Tibial nerve (tissue), 4 donors: ENCODE measurements around the gene ATP1A1. TPM values are rescaled to one million over a fixed set of nuclear protein-coding genes. Genes with fewer than 3 reads are reported as not detected.

Experiments
- DNase-seq, 2 donors: peaks; one replicate each; pipeline ENCODE4 v3.0.0-alpha.2; 2019; ENCODE audit warnings: low spot score in 2 of 2
- H3K27ac ChIP-seq, 4 donors: fragments of 200-600 bp; sonication (generic) in 3 of 4; one replicate each; pipeline ENCODE4 v1.5.1; 2017 to 2019; ENCODE audit warnings: mild to moderate bottlenecking in 1 of 4
- H3K27me3 ChIP-seq, 2 donors: fragments of 200-600 bp; sonication (generic) in 1 of 2; one replicate each; pipeline versions ENCODE4 v1.5.1 to v1.6.0; 2017 to 2019
- H3K36me3 ChIP-seq, 3 donors: fragments of 200-600 bp; sonication (generic); one replicate each; pipeline ENCODE4 v1.5.1; 2018 to 2019
- H3K4me1 ChIP-seq, 4 donors: fragments of 200-600 bp; sonication (generic) in 3 of 4; one replicate each; pipeline ENCODE4 v1.5.1; 2017 to 2019
- H3K4me3 ChIP-seq, 4 donors: fragments of 200-600 bp; sonication (generic) in 3 of 4; one replicate each; pipeline ENCODE4 v1.5.1; 2017 to 2019; ENCODE audit warnings: mild to moderate bottlenecking in 1 of 4, moderate library complexity in 1 of 4
- H3K9me3 ChIP-seq, 4 donors: fragments of 200-600 bp; sonication (generic) in 3 of 4; one replicate each; pipeline ENCODE4 v1.5.1; 2017 to 2019
- EP300 ChIP-seq, 2 donors: sonication (generic); formaldehyde crosslinking; IDR thresholded peaks; one replicate each; pipeline ENCODE4 v1.6.1; 2017; ENCODE audit warnings: antibody characterized with exemption in 2 of 2, mild to moderate bottlenecking in 1 of 2
- POLR2A ChIP-seq, 2 donors: fragments of 450-650 bp; IDR thresholded peaks; one replicate each; pipeline ENCODE4 v1.6.1; 2017; ENCODE audit warnings: antibody characterized with exemption in 2 of 2, mild to moderate bottlenecking in 2 of 2, moderate library complexity in 2 of 2
- WGBS, 2 donors: methylation state at CpG; one replicate each; pipeline ENCODE4 v1.1.5; 2018; 5-methylcytosine and 5-hydroxymethylcytosine counted together
- total RNA-seq, 4 donors: library from RNA; depleted of rRNA; stranded (reverse); fragments of >200 nt; gene quantifications; one replicate each; pipeline ENCODE4 v1.1.0, GENCODE V29; 2016
- TF ChIP-seq, protein P1 (sequence below), 5 experiments: fragments of 200-600 bp in 3 of 5; fragments of 450-650 bp in 2 of 5; sonication (generic) in 3 of 5; IDR thresholded peaks; one replicate each; pipeline ENCODE4 v1.5.1; 2016 to 2019; ENCODE audit warnings: antibody characterized with exemption in 5 of 5, mild to moderate bottlenecking in 3 of 5, moderate library complexity in 2 of 5

ATP1A1 gene
- total RNA-seq, 4 donors from 2014 or later: 226 to 325 (median 267) TPM

DNA sequence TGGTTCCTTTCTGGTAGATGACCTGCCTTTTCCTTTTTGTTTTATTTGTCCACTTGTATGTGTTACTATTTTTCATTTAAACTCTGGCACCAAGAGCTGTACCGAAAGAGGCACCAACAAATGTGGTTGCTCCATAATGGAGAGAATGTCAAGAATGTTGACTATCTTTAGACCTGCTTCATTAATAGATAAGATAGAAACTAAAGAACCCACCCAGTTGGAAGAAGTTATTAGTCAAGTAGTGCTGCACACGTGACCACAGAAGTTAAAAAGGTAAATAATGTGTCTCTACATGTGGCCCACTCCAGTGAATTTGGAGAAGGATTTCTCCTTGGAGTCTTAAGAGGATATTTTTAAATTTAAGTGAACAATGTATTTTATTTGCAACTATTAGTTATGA, 9.3 kb downstream of the ATP1A1 start:
- WGBS, 2 donors: 74 to 79% methylated on average over 2 of the region's 2 CpGs
- no peak for TF ChIP-seq POLR2A (IDR thresholded peaks at IDR 0.05)
- TF ChIP-seq EP300 (IDR thresholded peaks at IDR 0.05): no peak
- TF ChIP-seq, protein P1, sequence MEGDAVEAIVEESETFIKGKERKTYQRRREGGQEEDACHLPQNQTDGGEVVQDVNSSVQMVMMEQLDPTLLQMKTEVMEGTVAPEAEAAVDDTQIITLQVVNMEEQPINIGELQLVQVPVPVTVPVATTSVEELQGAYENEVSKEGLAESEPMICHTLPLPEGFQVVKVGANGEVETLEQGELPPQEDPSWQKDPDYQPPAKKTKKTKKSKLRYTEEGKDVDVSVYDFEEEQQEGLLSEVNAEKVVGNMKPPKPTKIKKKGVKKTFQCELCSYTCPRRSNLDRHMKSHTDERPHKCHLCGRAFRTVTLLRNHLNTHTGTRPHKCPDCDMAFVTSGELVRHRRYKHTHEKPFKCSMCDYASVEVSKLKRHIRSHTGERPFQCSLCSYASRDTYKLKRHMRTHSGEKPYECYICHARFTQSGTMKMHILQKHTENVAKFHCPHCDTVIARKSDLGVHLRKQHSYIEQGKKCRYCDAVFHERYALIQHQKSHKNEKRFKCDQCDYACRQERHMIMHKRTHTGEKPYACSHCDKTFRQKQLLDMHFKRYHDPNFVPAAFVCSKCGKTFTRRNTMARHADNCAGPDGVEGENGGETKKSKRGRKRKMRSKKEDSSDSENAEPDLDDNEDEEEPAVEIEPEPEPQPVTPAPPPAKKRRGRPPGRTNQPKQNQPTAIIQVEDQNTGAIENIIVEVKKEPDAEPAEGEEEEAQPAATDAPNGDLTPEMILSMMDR (IDR thresholded peaks at IDR 0.05): no peak
- Histone ChIP-seq H3K4me1 (peaks cover 0 to 63% (median 46%) of the 10 kb centered on the region in 4 donors), H3K4me3 (no peak overlapping the region), H3K9me3 (no peaks in the 10 kb centered on the region), H3K27ac (peak overlapping the region in 1 of 4 donors; percentile 15), H3K27me3 (no peaks in the 10 kb centered on the region), H3K36me3 (peaks cover 0 to 32% (median 4%) of the 10 kb centered on the region in 3 donors)
- no peak for DNase-seq

DNA sequence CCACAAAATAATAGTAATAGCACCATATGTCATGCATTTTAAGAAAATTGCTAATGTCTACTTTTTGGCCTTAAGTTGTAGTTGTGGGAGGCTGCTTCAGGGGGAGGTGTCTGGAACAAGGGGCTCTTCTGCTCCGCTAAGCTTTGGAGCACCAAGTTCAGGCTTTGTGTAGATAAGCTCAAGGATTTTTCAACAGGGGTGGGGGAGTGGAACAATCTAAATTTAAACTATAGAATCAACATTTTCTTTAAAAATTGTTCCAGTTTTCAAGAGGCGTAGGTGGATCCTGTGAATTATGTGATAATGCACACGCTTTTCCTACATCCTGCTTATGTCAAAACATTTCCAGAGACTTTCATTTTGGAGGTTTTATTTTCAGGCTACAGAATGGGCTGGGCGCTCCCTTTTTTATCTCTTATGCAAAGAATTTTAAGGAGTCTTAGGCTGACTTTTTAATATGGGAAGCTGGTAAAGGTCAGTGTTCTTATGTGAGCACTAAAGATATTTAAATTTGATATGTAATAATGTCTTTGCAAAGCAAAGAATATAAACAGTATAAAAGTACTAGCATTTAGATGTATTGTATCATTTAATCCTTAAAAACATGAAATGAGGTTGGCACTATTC, 9.9 kb downstream of the ATP1A1 start:
- Histone ChIP-seq H3K9me3 (no peaks in the 10 kb centered on the region), H3K4me3 (no peak overlapping the region), H3K4me1 (peaks cover 0 to 57% (median 41%) of the 10 kb centered on the region in 4 donors), H3K27me3 (no peaks in the 10 kb centered on the region), H3K27ac (no peak overlapping the region), H3K36me3 (peaks cover 0 to 38% (median 8%) of the 10 kb centered on the region in 3 donors)
- 84 to 88% methylated on average over 4 of the region's 4 CpGs for WGBS, 2 donors
- TF ChIP-seq, protein P1 (IDR thresholded peaks at IDR 0.05): no peak
- no peak for TF ChIP-seq POLR2A (IDR thresholded peaks at IDR 0.05)
- no peak for TF ChIP-seq EP300 (IDR thresholded peaks at IDR 0.05)
- no peak for DNase-seq

DNA sequence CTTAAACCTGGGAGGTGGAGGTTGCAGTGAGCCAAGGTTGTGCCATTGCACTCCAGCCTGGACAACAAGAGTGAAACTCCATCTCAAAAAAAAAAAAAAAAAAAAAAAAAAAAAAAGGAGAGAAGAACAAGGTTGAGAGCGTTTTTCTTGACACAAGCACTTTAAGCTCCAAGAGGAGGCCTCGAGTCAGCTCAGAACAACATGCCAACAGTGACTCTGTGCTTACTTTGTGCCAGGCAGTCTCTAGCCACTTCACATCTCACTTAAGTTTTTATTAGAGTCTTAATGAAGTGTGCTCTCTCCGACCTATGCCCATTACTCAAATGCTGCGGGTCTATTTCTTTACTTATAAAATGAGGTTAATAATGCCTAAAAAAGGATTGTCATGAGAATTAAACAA, 13.0 kb downstream of the ATP1A1 start:
- H3K4me1 ChIP-seq: peaks cover 0 to 27% (median 16%) of the 10 kb centered on the region in 4 donors
- no peak overlapping the region for H3K27ac ChIP-seq
- WGBS, 2 donors: 82 to 83% methylated on average over 4 of the region's 4 CpGs
- no peak for DNase-seq
- H3K27me3 ChIP-seq: no peaks in the 10 kb centered on the region
- TF ChIP-seq EP300 (IDR thresholded peaks at IDR 0.05) (no peak), POLR2A (IDR thresholded peaks at IDR 0.05) (no peak)
- TF ChIP-seq, protein P1 (IDR thresholded peaks at IDR 0.05): no peak
- H3K9me3 ChIP-seq: no peaks in the 10 kb centered on the region
- peaks cover 0 to 69% (median 26%) of the 10 kb centered on the region in 3 donors for H3K36me3 ChIP-seq
- no peak overlapping the region for H3K4me3 ChIP-seq

DNA sequence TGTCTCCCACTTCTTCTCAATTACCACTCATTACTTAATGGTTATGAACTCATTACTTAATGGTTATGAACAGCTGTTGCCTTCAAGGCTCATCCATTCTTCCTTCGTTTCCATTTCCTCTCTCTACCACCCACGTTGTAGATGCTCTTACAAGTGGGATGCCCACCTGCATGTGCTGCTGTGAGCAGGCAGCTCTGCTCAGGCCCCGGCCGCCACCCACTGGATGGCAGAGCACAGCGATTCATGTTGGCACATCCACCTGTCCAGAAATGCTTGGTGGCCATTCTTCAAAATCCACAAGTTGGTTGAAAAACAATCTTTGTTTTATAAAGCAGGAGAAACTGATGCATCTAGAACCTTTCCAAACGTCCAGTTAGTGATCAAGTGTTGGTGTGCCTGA, 14.5 kb downstream of the ATP1A1 start:
- Histone ChIP-seq H3K9me3 (no peaks in the 10 kb centered on the region), H3K4me1 (peaks cover 0 to 12% (median 5%) of the 10 kb centered on the region in 4 donors), H3K27ac (no peak overlapping the region), H3K36me3 (peaks cover 0 to 84% (median 34%) of the 10 kb centered on the region in 3 donors), H3K4me3 (no peak overlapping the region), H3K27me3 (no peaks in the 10 kb centered on the region)
- WGBS, 2 donors: 85 to 88% methylated on average over 6 of the region's 6 CpGs
- no peak for DNase-seq
- TF ChIP-seq EP300 (IDR thresholded peaks at IDR 0.05) (no peak), POLR2A (IDR thresholded peaks at IDR 0.05) (no peak)
- TF ChIP-seq, protein P1 (IDR thresholded peaks at IDR 0.05): no peak

DNA sequence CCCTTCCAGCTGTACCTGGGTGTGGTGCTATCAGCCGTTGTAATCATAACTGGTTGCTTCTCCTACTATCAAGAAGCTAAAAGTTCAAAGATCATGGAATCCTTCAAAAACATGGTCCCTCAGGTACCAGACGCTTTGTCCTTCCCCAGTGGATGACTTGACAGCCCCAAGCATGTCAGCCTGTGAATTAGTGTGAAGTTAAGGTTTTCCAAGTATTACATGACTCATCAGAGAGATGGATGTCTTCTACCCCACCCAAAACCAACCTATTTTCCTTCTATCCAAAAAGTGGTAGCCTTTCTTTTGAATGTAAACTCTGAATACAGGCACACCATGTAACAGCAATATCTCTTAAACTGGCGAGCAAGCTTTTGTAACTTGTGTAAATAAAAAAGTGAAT, 15.1 kb downstream of the ATP1A1 start:
- peaks cover 0 to 6% (median under 1%) of the 10 kb centered on the region in 4 donors for H3K4me1 ChIP-seq
- DNase-seq: no peak
- WGBS, 2 donors: 91 to 92% methylated on average over 3 of the region's 3 CpGs
- peaks cover 0 to 90% (median 34%) of the 10 kb centered on the region in 3 donors for H3K36me3 ChIP-seq
- no peaks in the 10 kb centered on the region for H3K9me3 ChIP-seq
- TF ChIP-seq, protein P1 (IDR thresholded peaks at IDR 0.05): no peak
- TF ChIP-seq POLR2A (IDR thresholded peaks at IDR 0.05): no peak
- TF ChIP-seq EP300 (IDR thresholded peaks at IDR 0.05): no peak
- H3K4me3 ChIP-seq: no peak overlapping the region
- H3K27ac ChIP-seq: no peak overlapping the region
- H3K27me3 ChIP-seq: no peaks in the 10 kb centered on the region
